Neural progenitor cell (in vitro differentiated cells): ENCODE results near the gene GJC2. TPM values are rescaled to one million over a fixed set of nuclear protein-coding genes. Genes with fewer than 3 reads are reported as not detected.

Experiments
- DNase-seq: peaks from one replicate; pipeline ENCODE4 v3.0.0-alpha.2; 2016; ENCODE audit warnings: low spot score
- H2AFZ ChIP-seq: fragments of 200-600 bp; sonication (generic); replicated peaks from 2 replicates; pipeline ENCODE4 v1.6.1; 2016; ENCODE audit warnings: antibody characterized with exemption
- H3F3A ChIP-seq: fragments of 200-600 bp; sonication (generic); 2 replicates; pipeline ENCODE4 v1.6.1; 2016; ENCODE audit warnings: antibody characterized with exemption, low read depth
- H3K27ac ChIP-seq: fragments of 200-600 bp; sonication (generic); 2 replicates; pipeline ENCODE4 v1.5.1; 2016; ENCODE audit warnings: mild to moderate bottlenecking
- H3K27me3 ChIP-seq: fragments of 200-600 bp; sonication (generic); 2 replicates; pipeline ENCODE4 v1.6.1; 2016; ENCODE audit warnings: mild to moderate bottlenecking, moderate library complexity
- H3K36me3 ChIP-seq: fragments of 200-600 bp; sonication (generic); 2 replicates; pipeline ENCODE4 v1.5.1; 2016
- H3K4me1 ChIP-seq: fragments of 200-600 bp; sonication (generic); 2 replicates; pipeline ENCODE4 v1.6.1; 2016; ENCODE audit warnings: mixed run types
- H3K4me2 ChIP-seq: fragments of 200-600 bp; sonication (generic); 2 replicates; pipeline ENCODE4 v1.6.1; 2016
- H3K4me3 ChIP-seq: fragments of 200-600 bp; sonication (generic); 2 replicates; pipeline ENCODE4 v1.5.1; 2016
- H3K79me2 ChIP-seq: fragments of 200-600 bp; sonication (generic); 2 replicates; pipeline ENCODE4 v1.6.1; 2016; ENCODE audit warnings: low read depth
- H3K9ac ChIP-seq: fragments of 200-600 bp; sonication (generic); 2 replicates; pipeline ENCODE4 v1.6.1; 2016
- H3K9me3 ChIP-seq: fragments of 200-600 bp; sonication (generic); 2 replicates; pipeline ENCODE4 v1.5.1; 2016; ENCODE audit warnings: low read depth
- H4K20me1 ChIP-seq: fragments of 200-600 bp; sonication (generic); 2 replicates; pipeline ENCODE4 v1.6.1; 2016; ENCODE audit warnings: low read depth
- H3K27ac Mint-ChIP-seq: 3 replicates; pipeline ENCODE4 v1.8.0; 2021; ENCODE audit warnings: mixed read lengths
- H3K27me3 Mint-ChIP-seq: 2 replicates; pipeline ENCODE4 v1.8.0; 2022; ENCODE audit warnings: low read depth, mild to moderate bottlenecking, inconsistent platforms, moderate library complexity, mixed read lengths; ENCODE audit not compliant: insufficient read depth
- H3K36me3 Mint-ChIP-seq: 3 replicates; pipeline ENCODE4 v1.8.0; 2021; ENCODE audit warnings: mixed read lengths
- H3K4me1 Mint-ChIP-seq: 3 replicates; pipeline ENCODE4 v1.8.0; 2021; ENCODE audit warnings: mixed read lengths
- H3K4me3 Mint-ChIP-seq: 3 replicates; pipeline ENCODE4 v1.8.0; 2021; ENCODE audit warnings: mild to moderate bottlenecking, moderate library complexity, mixed read lengths
- H3K9me3 Mint-ChIP-seq: 3 replicates; pipeline ENCODE4 v1.8.0; 2020; ENCODE audit warnings: mixed read lengths
- CTCF ChIP-seq: fragments of 200-600 bp; sonication (generic); IDR thresholded peaks from 2 replicates; pipeline ENCODE4 v1.5.1; 2017; ENCODE audit warnings: antibody characterized with exemption, mild to moderate bottlenecking
- EZH2 ChIP-seq: fragments of 200-600 bp; sonication (generic); IDR thresholded peaks from 2 replicates; pipeline ENCODE4 v1.6.1; 2017; ENCODE audit warnings: antibody characterized with exemption, mild to moderate bottlenecking, moderate library complexity
- EZH2phosphoT487 ChIP-seq: fragments of 200-600 bp; sonication (generic); IDR thresholded peaks from 2 replicates; pipeline ENCODE4 v1.6.1; 2017; ENCODE audit warnings: antibody characterized with exemption
- total RNA-seq: library from RNA; depleted of rRNA; stranded (reverse); fragments of >200 nt; gene quantifications from 2 replicates; pipeline ENCODE4 v1.2.3, GENCODE V29; 2015; ENCODE audit warnings: low replicate concordance

GJC2 gene
- total RNA-seq, 1 donor from 2014 or later, result not detected

GRCh38 chr1:228144993-228145343 lies 4.8 kb upstream of the GJC2 start:
- Mint-ChIP-seq H3K4me1 (peaks cover 18% of the 10 kb centered on the region), H3K27ac (peak overlapping the region; percentile 21), H3K4me3 (no peak overlapping the region), H3K36me3 (no peaks in the 10 kb centered on the region), H3K9me3 (no peaks in the 10 kb centered on the region), H3K27me3 (peaks cover under 1% of the 10 kb centered on the region)
- no peaks in the 10 kb centered on the region for H3F3A ChIP-seq
- peaks cover 14% of the 10 kb centered on the region for H3K4me1 ChIP-seq
- no peak for TF ChIP-seq EZH2
- TF ChIP-seq EZH2phosphoT487, result no peak
- no peak for TF ChIP-seq CTCF
- peaks cover 14% of the 10 kb centered on the region for H4K20me1 ChIP-seq
- H2AFZ ChIP-seq, result no peak overlapping the region
- no peaks in the 10 kb centered on the region for H3K36me3 ChIP-seq
- H3K4me3 ChIP-seq, result no peak overlapping the region
- H3K4me2 ChIP-seq, result no peak overlapping the region
- DNase-seq, result no peak
- no peak overlapping the region for H3K9ac ChIP-seq
- no peak overlapping the region for H3K27ac ChIP-seq
- H3K79me2 ChIP-seq, result peaks cover 45% of the 10 kb centered on the region
- H3K27me3 ChIP-seq, result no peaks in the 10 kb centered on the region
- no peaks in the 10 kb centered on the region for H3K9me3 ChIP-seq

GRCh38 chr1:228145463-228146416 lies 4.0 kb upstream of the GJC2 start:
- DNase-seq, result no peak
- H3K27me3 ChIP-seq, result no peaks in the 10 kb centered on the region

GRCh38 chr1:228146417-228147150 lies 3.1 kb upstream of the GJC2 start:
- no peaks in the 10 kb centered on the region for H3K36me3 ChIP-seq
- no peaks in the 10 kb centered on the region for H3K9me3 Mint-ChIP-seq
- peaks cover 32% of the 10 kb centered on the region for H3K79me2 ChIP-seq
- peaks cover 5% of the 10 kb centered on the region for H4K20me1 ChIP-seq
- H3F3A ChIP-seq, result no peaks in the 10 kb centered on the region
- H3K4me1 ChIP-seq, result peaks cover 14% of the 10 kb centered on the region
- no peaks in the 10 kb centered on the region for H3K27me3 ChIP-seq
- H3K4me3 Mint-ChIP-seq, result no peak overlapping the region
- H2AFZ ChIP-seq, result no peak overlapping the region
- no peak overlapping the region for H3K9ac ChIP-seq
- peaks cover 11% of the 10 kb centered on the region for H3K4me1 Mint-ChIP-seq
- H3K27ac ChIP-seq, result no peak overlapping the region
- no peaks in the 10 kb centered on the region for H3K27me3 Mint-ChIP-seq
- DNase-seq, result no peak
- no peak overlapping the region for H3K4me3 ChIP-seq
- TF ChIP-seq EZH2phosphoT487 (no peak), CTCF (no peak), EZH2 (no peak)
- H3K4me2 ChIP-seq, result no peak overlapping the region
- no peak overlapping the region for H3K27ac Mint-ChIP-seq
- H3K9me3 ChIP-seq, result no peaks in the 10 kb centered on the region
- no peaks in the 10 kb centered on the region for H3K36me3 Mint-ChIP-seq

More at GRCh38 chr1:228145463-228146416, 4.0 kb upstream of the GJC2 start:
- no peak overlapping the region for H3K27ac Mint-ChIP-seq
- Histone ChIP-seq H3K9me3 (no peaks in the 10 kb centered on the region), H3K4me2 (no peak overlapping the region), H2AFZ (no peak overlapping the region), H3K4me3 (no peak overlapping the region), H3K27ac (no peak overlapping the region), H3K36me3 (no peaks in the 10 kb centered on the region), H3K9ac (no peak overlapping the region), H3F3A (no peaks in the 10 kb centered on the region), H3K4me1 (peaks cover 20% of the 10 kb centered on the region), H4K20me1 (peaks cover 13% of the 10 kb centered on the region), H3K79me2 (peaks cover 40% of the 10 kb centered on the region)
- H3K4me1 Mint-ChIP-seq, result peaks cover 18% of the 10 kb centered on the region
- TF ChIP-seq EZH2phosphoT487 (no peak), EZH2 (no peak), CTCF (no peak)
- H3K36me3 Mint-ChIP-seq, result no peaks in the 10 kb centered on the region
- H3K9me3 Mint-ChIP-seq, result no peaks in the 10 kb centered on the region
- H3K4me3 Mint-ChIP-seq, result no peak overlapping the region
- no peaks in the 10 kb centered on the region for H3K27me3 Mint-ChIP-seq
